Measurements from ENCODE around the gene GRIN3B. TPM values are rescaled to one million over a fixed set of nuclear protein-coding genes. Genes with fewer than 3 reads are reported as not detected.

GRIN3B gene
- polyA plus RNA-seq, 3 donors, result 0.01 to 0.03 TPM; not detected in 1

DNA sequence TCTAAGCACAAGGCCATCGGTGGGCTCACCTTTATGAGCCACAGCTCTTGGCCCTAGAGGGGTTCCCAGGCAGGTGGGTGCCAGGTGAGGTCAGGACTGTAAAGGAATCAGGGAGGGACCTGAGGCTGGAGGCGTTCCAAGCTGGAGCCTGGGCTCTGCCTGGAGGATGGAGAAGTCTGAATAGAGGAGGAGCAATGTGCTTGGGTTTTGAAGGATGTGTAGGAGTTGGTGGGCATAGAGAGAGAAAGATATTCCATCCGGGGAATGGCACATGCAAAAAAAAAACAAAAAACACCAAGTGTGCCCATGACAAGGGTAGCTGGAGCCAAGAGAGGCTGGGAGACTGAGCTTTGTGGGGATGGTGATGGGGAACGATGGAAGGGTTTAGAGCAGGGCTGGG is 2.4 kb downstream of the GRIN3B start:
- 75 to 82% (median 81%) methylated on average over 4 of the region's 4 CpGs for WGBS, 3 donors
- H3K27ac ChIP-seq (ENCODE audit: low read depth, low read length), result no peak overlapping the region

DNA sequence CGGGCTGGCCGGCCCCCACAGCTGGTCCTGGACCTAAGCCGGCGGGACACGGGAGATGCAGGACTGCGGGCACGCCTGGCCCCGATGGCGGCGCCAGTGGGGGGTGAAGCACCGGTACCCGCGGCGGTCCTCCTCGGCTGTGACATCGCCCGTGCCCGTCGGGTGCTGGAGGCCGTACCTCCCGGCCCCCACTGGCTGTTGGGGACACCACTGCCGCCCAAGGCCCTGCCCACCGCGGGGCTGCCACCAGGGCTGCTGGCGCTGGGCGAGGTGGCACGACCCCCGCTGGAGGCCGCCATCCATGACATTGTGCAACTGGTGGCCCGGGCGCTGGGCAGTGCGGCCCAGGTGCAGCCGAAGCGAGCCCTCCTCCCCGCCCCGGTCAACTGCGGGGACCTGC is 3.1 kb downstream of the GRIN3B start:
- WGBS, 3 donors, result 84 to 87% (median 86%) methylated on average over 35 to 37 of the region's 37 CpGs
- no peak overlapping the region for H3K27ac ChIP-seq (ENCODE audit: low read depth, low read length)

DNA sequence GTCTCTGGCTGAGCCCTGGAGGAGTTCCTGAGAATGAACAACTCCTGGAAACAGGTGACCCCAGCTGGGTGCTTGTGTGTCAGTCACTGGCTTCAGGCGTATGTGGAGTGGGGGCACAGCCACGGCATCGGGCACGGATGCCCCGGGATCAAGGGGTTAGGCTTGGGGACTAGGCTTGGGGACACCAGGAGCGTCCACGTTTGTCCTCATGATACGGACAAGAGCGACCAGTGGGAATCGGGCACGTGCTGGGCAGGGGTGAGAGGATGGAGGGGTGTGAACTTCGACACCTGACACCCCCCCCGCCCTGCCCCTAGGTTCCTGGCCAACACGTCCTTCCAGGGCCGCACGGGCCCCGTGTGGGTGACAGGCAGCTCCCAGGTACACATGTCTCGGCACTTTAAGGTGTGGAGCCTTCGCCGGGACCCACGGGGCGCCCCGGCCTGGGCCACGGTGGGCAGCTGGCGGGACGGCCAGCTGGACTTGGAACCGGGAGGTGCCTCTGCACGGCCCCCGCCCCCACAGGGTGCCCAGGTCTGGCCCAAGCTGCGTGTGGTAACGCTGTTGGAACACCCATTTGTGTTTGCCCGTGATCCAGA is 4.1 kb downstream of the GRIN3B start:
- WGBS, 3 donors, result 59 to 76% (median 74%) methylated on average over 22 to 32 of the region's 32 CpGs

DNA sequence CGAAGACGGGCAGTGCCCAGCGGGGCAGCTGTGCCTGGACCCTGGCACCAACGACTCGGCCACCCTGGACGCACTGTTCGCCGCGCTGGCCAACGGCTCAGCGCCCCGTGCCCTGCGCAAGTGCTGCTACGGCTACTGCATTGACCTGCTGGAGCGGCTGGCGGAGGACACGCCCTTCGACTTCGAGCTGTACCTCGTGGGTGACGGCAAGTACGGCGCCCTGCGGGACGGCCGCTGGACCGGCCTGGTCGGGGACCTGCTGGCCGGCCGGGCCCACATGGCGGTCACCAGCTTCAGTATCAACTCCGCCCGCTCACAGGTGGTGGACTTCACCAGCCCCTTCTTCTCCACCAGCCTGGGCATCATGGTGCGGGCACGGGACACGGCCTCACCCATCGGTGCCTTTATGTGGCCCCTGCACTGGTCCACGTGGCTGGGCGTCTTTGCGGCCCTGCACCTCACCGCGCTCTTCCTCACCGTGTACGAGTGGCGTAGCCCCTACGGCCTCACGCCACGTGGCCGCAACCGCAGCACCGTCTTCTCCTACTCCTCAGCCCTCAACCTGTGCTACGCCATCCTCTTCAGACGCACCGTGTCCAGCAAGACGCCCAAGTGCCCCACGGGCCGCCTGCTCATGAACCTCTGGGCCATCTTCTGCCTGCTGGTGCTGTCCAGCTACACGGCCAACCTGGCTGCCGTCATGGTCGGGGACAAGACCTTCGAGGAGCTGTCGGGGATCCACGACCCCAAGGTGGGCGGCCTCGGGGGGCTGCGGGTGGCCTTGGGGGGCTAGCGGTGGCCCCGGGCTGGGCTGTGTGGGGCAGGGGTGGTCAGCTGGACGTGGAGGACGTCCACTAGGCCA is 4.8 kb downstream of the GRIN3B start:
- no peak overlapping the region for H3K27ac ChIP-seq (ENCODE audit: low read depth, low read length)
- WGBS, 3 donors, result 87 to 89% (median 89%) methylated on average over 69 to 70 of the region's 70 CpGs

More for the DNA sequence above, 4.1 kb downstream of the GRIN3B start:
- H3K27ac ChIP-seq (ENCODE audit: low read depth, low read length), result no peak overlapping the region

DNA sequence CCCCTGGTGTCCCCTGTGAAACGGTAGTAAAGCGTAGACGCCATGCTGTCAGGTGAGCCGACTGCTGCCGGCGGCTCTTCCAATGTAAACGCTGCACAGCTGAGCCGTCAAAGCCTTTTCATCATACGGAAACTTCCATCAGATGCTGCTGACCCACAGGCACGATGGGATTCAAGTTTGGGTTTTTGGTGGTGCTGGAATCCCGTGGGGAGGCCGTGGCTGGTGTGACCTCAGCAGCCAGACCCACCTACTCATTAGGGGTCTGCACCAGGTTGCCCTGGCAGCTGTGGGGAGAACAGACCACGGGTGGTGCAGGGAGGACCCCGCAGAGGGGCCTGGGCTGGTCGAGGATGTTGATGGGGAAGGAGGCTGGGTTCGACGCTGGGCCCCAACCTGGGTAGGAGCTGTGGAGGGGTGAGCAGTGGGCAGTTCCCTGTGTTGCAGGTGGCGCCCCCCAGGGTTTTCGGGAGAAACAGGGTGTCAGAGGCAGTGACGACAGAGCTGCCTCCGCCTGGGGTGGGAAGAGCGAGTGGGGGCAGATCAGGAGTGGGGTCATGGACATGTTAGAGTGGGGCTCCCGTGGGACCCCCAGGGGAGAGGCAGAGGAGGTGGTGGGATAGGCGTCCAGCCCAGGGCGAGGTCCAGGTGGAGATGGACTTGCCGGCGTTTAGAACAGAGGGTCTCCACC is 6.6 kb downstream of the GRIN3B start:
- 66 to 84% (median 79%) methylated on average over 26 to 27 of the region's 27 CpGs for WGBS, 3 donors
- H3K27ac ChIP-seq (ENCODE audit: low read depth, low read length), result no peak overlapping the region

DNA sequence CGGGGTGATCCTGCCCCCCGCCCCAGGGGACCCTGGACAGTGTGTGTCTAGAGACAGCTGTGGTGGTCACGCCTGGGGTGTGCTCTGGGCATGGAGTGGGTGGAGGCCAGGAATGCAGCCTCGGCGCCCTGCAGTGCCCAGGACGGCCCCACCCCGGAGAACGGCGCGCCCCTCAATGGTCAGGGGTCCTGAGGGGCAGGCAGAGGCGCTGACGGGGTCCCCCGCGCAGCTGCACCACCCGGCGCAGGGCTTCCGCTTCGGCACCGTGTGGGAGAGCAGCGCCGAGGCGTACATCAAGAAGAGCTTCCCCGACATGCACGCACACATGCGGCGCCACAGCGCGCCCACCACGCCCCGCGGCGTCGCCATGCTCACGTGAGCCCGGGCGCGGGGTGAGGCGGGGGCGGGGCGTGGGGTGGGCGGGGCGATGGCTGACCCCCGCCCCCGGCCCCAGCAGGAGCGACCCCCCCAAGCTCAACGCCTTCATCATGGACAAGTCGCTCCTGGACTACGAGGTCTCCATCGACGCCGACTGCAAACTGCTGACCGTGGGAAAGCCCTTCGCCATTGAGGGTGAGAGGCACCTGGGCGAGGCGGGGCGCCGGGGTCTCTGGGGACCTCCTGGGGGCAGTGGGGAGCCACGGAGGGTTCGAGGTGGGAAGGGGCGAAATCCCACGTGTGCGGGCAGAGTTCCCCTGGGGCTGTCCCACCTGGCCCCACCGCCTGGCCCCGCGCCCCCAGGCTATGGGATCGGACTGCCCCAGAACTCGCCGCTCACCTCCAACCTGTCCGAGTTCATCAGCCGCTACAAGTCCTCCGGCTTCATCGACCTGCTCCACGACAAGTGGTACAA is 7.4 kb downstream of the GRIN3B start:
- 92 to 94% (median 93%) methylated on average over 56 to 73 of the region's 73 CpGs for WGBS, 3 donors
- no peak overlapping the region for H3K27ac ChIP-seq (ENCODE audit: low read depth, low read length)

DNA sequence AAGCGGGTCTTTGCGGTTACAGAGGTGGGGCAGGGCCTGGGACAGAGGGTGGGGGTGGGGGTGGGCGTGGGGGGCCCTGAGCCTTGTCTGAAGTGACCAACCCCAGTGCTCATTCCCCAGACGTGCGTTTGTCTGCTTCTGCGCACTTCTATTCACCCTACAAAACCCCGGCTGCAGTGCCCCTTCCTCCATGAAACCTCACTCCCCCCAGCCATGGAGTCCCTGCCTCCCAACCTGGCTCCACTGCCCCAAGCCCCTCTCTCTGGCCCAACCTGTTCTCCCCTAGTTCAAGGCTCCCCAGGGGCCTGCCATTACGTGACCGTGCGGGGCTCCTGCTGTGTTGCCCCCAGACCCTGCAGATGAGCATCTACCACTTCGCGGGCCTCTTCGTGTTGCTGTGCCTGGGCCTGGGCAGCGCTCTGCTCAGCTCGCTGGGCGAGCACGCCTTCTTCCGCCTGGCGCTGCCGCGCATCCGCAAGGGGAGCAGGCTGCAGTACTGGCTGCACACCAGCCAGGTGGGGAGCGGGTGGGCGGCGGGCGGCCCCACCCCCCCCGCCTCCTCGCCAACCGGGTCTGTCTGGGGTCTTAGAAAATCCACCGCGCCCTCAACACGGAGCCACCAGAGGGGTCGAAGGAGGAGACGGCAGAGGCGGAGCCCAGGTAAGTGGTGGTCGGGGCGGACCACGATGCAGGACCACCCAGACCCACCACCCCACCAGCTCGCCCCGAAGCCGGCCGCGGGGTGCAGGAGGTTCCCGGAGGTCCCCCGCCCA is 8.2 kb downstream of the GRIN3B start:
- no peak overlapping the region for H3K27ac ChIP-seq (ENCODE audit: low read depth, low read length)
- 90 to 95% (median 91%) methylated on average over 38 to 45 of the region's 45 CpGs for WGBS, 3 donors

DNA sequence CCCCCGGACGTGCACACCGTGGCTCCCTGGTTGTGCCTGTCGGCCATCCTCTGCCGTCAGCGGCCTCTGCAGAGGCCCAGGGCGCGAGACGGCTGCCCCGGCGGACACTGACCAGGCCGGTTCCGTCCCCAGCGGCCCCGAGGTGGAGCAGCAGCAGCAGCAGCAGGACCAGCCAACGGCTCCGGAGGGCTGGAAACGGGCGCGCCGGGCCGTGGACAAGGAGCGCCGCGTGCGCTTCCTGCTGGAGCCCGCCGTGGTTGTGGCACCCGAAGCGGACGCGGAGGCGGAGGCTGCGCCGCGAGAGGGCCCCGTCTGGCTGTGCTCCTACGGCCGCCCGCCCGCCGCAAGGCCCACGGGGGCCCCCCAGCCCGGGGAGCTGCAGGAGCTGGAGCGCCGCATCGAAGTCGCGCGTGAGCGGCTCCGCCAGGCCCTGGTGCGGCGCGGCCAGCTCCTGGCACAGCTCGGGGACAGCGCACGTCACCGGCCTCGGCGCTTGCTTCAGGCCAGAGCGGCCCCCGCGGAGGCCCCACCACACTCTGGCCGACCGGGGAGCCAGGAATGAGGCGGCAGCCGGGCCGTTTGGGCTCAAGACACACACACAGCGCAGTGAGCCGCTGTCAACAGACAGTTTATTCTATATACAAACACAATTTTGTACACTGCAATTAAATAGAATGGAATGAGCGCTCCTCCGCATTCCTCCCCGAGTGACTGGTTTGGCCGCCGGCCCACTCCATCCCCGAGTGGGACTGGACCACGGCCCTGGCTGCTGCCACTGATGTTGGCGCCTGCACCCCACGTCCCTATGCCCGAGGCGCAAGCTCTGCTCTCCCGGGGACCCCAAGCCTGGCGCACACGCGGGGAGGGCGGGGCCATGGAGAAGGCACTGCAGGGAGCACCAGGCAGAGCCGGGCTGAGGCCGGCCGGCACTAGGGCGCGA is 9.1 kb downstream of the GRIN3B start:
- 62 to 86% (median 69%) methylated on average over 78 to 92 of the region's 92 CpGs for WGBS, 3 donors

DNA sequence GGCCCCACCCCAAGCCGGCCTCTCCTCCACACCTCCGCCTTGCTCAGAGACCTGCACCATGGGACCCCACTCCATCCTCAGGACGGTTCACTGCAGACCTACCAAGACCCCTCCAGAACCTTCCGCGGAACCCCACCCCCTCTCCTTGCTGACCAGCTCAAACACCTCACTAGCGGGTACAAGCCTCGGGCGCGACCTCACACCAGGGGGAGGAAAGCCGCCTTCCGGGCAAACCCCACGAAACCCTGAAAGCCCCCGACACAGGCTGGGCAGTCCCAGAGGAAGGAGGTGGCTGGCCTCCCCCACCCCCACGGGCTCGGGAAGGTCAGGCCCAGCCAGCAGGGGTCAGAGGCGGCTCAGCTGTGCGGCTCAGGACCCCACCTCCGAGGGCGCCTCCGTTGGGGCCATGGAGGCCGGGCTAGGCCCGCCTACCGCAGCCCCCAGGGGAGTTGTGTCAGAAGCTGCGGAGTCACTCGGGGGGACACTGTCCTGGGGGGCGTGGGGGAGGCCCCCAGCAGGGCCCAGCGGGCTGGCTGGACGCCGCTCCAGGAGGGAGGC is 9.8 kb downstream of the GRIN3B start:
- H3K27ac ChIP-seq (ENCODE audit: low read depth, low read length), result no peak overlapping the region
- 77 to 81% (median 77%) methylated on average over 20 to 29 of the region's 29 CpGs for WGBS, 3 donors

More for the DNA sequence above, 9.1 kb downstream of the GRIN3B start:
- H3K27ac ChIP-seq (ENCODE audit: low read depth, low read length), result no peak overlapping the region

DNA sequence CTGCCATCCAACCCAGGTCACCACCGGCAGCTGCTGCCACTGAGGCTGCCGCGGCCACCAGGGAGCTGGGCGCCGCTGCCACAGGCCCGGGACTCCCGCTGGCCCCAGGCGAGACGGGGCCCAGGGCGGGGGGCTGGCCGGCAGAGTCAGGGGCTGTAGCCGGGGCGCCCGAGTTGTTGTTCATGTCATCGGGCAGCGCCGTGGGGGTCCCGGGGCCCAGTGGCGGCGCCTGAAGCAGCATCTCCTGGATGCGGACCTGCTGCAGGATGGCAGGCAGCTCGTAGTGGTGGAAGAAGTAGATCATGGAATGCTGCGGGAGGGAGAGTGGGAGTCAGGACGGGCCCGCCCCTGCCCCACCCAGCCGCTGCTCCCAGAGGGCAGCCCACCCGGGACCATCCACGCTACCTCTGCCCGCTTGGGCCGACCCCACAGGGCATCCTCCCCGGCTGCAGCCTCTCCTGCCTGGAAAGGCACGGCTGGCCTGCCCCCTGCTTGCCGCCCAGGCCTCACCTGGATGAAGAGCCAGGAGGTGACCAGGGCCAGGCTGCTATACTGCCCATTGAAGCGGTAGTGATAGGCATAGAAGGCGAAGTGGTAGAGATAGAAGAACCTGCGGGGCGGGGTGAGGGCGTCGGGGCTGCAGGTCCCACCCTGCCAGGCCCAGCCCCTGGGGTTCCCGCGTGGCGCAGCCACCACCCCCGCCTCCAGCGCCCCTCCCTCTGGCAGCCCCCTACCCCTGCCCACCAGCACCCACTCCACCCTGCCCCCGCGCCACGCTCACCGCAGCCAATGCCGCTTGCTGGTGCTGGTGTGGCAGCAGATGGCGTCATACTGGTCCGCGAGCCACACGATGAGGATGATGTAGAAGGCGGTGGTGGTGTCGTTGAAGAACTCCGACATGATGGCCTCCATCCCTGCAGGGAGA is 10.6 kb downstream of the GRIN3B start:
- no peak overlapping the region for H3K27ac ChIP-seq (ENCODE audit: low read depth, low read length)
- 91 to 96% (median 93%) methylated on average over 52 to 56 of the region's 56 CpGs for WGBS, 3 donors

DNA sequence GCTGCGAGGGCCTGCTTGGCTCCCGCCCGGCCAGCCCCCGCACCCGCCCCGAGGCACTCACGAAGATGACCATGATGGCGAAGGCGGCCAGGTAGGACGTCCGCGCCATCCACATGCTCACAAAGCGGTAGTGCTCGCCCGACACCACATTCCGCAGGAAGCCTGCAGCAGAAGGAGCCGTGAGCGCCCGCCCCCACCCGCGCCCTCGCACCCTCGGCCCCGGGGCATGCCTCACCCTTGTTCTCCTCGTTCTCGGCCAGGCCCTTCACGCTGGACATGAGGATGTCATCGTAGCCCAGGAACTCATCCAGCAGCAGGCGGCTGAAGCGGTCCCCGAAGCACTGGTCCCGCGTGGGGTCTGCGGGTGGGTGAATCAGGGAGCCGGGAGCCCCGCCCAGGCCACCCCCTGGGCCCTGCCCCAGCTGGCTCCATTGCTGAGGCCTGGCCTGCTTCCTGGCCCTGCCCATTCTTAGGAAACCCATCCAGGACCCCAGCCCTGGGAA is 11.7 kb downstream of the GRIN3B start:
- WGBS, 3 donors, result 91 to 96% (median 93%) methylated on average over 35 to 36 of the region's 36 CpGs
- no peak overlapping the region for H3K27ac ChIP-seq (ENCODE audit: low read depth, low read length)

DNA sequence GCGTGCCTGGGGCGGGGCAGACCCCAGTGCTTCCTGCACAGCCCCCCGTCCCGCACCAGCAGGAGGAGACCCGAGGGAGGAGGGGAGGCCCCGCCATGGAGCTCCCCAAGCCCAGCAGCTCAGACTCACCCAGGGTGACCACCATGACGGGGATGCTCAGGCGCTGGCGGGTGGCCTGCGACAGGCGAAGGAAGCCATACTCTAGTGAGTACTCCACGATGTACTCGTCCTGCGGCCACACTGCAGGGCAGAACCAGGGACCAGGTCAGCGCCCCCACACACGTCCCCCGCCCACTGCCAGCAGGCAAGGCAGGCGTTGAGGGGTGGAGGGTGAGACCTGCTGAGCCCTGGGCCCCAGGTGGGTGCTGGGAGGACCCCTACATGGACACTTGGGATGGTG is 12.1 kb downstream of the GRIN3B start:
- 91 to 95% (median 93%) methylated on average over 16 to 18 of the region's 18 CpGs for WGBS, 3 donors
- no peak overlapping the region for H3K27ac ChIP-seq (ENCODE audit: low read depth, low read length)

DNA sequence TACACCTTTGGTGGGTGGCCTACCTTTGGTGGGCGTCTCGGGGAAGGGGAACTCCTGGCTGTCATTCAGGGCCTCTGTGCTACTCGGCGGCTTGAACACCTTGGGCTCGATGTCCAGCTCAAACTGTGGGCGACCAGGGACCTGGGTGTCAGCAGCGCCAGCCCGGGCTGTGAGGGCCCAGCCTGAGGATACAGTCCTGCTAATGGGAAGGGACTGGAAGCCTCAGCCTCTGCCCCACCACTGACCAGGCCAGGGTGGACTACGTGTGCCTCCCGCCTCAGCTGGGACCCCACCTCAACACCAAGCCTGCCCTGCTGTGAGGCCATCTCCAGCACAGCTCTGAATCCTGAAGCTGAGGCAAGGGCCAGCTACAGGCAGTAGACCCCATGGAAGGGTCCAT is 13.0 kb downstream of the GRIN3B start:
- 89 to 93% (median 93%) methylated on average over 10 of the region's 10 CpGs for WGBS, 3 donors
- no peak overlapping the region for H3K27ac ChIP-seq (ENCODE audit: low read depth, low read length)

DNA sequence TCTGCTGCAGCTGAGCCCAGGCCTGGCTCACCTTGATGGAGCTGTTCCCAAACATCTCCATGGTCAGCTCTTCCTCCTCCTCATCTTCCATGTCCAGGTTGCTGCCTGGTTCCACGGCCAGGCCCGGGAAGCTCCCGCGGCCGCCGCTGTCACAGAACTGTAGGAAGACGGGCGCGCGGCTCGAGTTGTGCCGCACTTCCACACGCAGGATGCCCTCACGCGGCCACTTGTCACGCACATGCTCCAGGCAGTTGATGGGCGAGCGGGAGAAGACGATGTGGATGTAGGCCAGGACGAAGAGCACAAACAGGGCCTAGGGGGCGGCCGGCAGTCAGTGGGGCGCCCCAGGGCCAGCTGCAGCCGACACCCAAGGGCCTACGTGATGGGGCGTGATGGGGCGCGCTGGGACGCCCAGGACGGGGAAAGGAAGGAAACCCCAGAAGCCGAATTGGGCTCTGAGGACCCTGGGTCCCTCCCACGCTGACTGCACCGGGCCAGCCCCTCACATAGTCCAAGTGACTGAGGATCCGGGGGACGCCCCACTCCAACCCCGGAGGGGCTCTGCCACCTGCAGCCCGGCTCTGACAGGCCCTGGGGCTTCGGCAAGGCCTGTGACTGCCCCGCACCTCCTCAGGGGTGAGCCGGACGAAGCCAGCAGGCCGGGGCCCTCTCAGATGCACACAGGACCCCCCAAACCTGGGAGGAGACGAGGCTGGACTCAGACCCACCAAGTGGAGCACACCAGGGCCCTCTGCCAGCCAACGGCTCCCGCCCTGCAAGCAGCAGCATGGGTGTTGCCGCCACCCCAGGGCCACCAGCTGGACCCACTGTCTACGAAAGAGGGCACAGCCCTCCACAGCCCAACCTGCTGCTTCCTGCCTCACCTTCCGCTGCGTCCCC is 14.2 kb downstream of the GRIN3B start:
- 93 to 95% (median 94%) methylated on average over 44 to 49 of the region's 49 CpGs for WGBS, 3 donors

More for the DNA sequence above, 14.2 kb downstream of the GRIN3B start:
- H3K27ac ChIP-seq (ENCODE audit: low read depth, low read length), result no peak overlapping the region

All from adipose tissue (tissue), 3 donors.